GM21526 (cell line): ENCODE data around the gene MPPE1.
A peak's percentile ranks its signal among the peaks of the same experiment; 100 is the strongest.
"Not testable (repeated sequence)": the region's sequence is repeated elsewhere in the genome, so short reads cannot be mapped to it uniquely, and the experiment has no call there.

Experiments
- ATAC-seq: cut with Tn5 transposase; IDR thresholded peaks from one replicate; pipeline ENCODE4 v1.9.1; 2021; ENCODE audit warnings: moderate library complexity; ENCODE audit not compliant: unreplicated experiment, low FRiP score

The MPPE1 gene, protein sequence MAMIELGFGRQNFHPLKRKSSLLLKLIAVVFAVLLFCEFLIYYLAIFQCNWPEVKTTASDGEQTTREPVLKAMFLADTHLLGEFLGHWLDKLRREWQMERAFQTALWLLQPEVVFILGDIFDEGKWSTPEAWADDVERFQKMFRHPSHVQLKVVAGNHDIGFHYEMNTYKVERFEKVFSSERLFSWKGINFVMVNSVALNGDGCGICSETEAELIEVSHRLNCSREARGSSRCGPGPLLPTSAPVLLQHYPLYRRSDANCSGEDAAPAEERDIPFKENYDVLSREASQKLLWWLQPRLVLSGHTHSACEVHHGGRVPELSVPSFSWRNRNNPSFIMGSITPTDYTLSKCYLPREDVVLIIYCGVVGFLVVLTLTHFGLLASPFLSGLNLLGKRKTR

DNA sequence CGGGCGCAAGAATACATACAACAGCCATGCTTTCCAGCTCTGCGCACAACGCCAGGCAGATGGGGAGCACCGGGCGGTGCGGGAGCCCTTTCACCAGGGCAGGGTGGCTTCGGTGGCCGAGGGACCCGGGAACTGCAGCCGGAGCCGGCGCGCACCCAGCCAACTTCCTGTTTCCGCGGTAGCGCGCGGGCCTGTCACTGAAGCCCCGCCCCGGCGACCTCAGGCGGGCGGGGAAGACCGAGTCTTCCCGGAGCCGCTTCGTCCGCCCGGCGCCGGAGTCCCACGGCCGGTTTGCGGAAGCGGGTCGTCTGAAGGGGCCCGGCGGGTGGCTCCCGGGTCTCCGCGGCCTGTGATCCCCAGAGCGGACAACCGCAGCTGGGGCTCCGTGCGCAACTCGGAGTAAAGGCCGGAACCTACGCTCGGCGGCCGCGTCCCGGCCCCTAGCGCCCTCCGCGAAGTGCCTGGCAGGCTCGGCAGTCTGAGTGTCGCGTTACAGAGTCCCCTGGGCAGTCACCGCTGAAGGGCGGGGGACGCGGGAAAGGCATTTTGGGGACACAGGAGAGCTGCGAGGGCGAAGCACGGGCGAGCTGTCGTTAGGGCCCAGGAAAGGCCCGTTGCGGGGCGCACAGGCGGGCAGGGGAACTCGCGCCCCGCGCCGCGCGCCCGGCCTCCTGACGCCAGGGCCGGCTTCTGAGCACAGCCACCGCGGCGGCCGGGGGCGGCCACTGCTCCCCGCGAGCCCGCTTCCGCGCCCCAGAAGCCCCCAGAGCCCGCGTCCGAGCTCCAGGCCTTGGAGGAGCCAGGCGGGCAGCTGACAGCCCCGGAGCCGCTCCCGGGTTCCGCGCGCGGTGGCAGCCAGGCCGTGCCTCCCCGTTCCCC is at the start of gene MPPE1:
MPPE1 (minus strand) TSS at position 136 of the 879 bp plus-strand sequence. CDS start 11,053 bp downstream, outside the sequence.
- peak; percentile 87 for ATAC-seq

DNA sequence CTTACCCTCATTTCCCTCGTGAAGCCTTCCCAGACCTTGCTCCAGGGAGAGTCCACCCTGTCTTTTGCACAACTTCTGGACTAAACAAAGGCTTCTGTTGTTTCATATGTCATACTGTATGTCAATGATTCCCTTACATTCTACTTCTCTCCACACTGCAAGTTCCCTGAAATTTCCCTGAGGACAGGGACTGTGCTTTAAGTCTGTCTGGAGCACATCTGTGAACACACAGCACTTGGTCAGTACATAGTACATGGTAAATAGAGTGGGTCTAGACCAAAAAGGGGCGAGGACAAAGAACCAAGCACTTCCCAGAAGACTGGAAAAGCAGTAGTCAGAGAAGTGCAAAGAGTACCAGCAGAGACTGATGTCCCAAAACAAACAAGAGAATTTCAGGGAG is 49.5 kb upstream of the MPPE1 start:
- ATAC-seq = no peak

- no peak for ATAC-seq
Measured at GRCh38 chr18:11956371-11957308, 48.5 kb upstream of the MPPE1 start.

- ATAC-seq = no peak
Measured at GRCh38 chr18:11955239-11956029, 47.3 kb upstream of the MPPE1 start.

DNA sequence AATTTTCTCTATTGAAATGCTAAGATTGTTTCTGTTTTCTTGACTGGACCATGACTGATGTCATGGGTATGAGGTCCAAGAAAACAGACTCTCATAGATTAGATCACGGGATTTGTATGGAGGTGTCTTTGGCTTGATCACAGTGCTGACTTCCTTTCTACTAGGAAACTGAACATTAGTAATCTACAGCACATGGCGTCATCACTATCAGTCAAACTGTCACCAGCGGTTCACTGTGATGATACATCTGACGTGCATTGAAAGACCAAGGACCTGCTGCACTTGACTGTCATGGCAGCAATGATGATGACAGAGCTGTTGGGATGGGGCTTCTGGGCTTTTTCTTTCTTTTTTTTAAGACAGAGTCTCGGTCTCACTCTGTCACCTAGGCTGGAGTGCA is 45.0 kb upstream of the MPPE1 start:
- ATAC-seq = no peak

- ATAC-seq = no peak
Measured at GRCh38 chr18:11951390-11951851, 43.3 kb upstream of the MPPE1 start.

- ATAC-seq = no peak
Measured at GRCh38 chr18:11950824-11951223, 42.7 kb upstream of the MPPE1 start.

GRCh38 chr18:11948852-11949523 is 40.9 kb upstream of the MPPE1 start:
- no peak for ATAC-seq

DNA sequence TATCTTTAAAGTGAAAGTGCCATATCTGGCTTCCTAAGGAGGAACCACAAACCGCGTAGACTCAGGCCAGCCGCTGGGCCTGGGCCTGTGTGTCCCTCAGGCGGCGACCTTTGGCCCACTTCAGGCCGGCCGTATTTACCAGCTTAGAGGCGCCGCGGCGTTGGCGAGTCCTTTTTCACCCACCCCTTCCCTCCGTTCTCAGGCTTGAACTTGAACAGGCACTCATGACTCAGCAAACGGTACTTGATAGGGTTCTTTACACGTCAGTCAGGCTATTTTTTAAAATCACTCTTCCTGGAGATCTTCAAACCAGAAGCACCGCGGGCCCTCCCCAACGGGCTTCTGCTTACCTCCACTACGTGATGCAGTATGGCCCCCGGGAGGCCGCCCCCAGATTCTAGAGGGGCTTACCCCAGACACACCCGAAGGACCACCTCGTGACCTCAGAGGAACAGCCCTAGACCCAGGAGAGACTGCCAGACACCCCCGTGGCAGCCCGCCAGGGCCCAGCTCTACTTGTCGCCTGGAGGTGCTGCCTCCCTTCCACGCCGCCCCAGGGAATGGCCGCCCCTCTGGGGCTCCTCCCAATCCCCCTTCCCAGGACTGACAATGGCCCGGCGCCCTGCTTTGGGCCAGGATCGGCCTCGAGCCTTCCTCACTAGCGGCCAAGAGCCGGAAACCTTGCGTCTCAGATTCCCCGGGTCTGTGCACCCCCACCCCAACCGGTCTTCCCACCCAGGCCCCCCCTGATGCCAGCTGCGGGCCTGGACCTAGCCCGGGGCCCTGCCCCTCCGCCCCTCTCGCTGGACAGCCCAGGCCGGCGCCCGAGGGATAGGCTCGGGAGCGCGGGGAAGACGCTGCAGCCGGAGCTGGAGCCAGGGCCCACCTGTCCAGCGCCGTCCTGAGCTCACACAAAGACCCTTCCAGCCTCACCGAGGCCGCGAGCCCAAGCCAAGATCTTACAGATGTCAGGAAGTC is 39.4 kb upstream of the MPPE1 start:
- ATAC-seq = peak; percentile 67

- ATAC-seq = no peak
Measured at GRCh38 chr18:11946756-11947155, 38.6 kb upstream of the MPPE1 start.

DNA sequence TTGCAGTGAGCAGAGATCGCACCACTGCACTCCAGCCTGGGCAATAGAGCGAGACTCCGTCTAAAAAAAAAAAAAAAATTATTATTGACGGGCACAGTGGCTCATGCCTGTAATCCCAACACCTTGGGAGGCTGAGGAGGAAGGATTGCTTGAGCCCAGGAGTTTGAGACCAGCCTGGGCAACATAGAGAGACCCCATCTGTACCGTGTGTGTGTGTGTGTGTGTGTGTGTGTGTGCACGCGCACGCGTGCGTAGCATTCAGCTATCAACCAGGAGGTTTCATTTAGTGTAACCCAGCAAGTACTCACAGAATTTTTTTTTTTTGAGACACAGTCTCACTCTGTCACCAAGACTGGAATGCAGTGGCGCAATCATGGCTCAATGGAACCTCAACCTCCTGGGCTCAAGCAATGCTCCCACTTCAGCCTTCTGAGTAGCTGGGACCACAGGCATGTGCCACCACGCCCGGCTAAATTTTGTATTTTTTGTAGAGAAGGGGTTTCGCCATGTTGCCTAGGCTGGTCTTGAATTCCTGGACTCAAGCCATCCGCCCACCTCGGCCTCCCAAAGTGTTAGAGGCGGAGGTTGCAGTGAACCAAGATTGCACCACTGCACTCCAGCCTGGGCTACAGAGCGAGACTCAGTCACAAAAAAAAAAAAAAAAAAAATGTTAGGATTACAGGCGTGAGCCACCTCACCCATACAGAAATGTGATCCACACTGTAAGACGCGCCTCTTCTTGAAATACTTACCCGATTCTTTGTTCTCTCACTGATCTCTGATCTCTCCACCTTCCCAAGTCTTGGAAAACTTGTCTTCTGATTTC is 37.9 kb upstream of the MPPE1 start:
- not testable (repeated sequence) for ATAC-seq

- ATAC-seq = no peak
Measured at GRCh38 chr18:11944786-11945185, 36.7 kb upstream of the MPPE1 start.

- ATAC-seq = no peak
Measured at GRCh38 chr18:11944252-11944651, 36.1 kb upstream of the MPPE1 start.

- no peak for ATAC-seq
Measured at GRCh38 chr18:11943551-11943950, 35.4 kb upstream of the MPPE1 start.

DNA sequence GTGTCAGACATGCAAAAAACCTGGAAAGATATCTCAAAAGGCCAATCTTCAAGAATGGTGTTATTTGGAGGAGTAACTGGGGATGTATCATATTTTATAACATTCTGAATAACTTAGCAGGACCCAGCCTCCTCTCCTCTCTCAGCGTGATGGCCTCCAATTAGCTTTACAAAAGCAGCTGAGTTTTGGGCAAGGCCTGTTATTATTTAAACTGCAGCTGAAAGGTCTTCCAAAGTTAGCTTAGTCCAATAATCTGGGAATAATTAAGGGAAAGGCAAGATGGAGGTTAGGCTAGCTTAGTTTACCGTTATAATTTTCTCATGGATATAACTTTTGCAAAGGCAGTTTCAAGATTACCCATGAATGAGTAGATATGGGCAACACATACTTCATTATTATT is 32.8 kb upstream of the MPPE1 start:
- no peak for ATAC-seq

GRCh38 chr18:11937874-11938478 is 29.9 kb upstream of the MPPE1 start:
- ATAC-seq = no peak

DNA sequence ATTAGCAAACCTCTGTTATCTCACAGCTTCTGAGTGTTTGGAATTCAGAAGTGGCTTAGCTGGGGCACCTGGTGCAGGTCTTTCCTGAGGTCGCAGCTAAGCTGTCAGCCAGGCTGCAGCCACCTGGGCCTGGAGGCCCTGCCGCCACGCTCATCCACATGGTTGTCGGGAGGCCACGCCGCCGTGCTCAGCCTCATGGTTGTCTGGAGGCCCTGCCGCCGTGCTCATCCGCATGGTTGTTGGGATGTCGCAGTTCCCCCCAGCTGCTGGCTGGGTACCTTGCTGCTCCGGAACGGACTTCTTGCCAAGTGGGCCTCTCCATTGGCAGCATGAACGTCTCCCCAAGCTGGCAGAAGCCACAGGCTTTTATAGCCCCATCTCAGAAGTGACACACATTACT is 24.3 kb upstream of the MPPE1 start:
- ATAC-seq = no peak
